Erythroblast (primary cell): ENCODE results near the gene PMIS2.

Source experiments
- DNase-seq, 2 experiments: peaks; one replicate each; lab custom pipeline; 2025; lab: John Stamatoyannopoulos, UW
- GATA1 ChIP-seq: IDR thresholded peaks from 2 replicates; pipeline ENCODE4 v1.6.1; 2011; ENCODE audit warnings: low read depth, mild to moderate bottlenecking, control low read depth, low read length, moderate library complexity
- POLR2A ChIP-seq: IDR thresholded peaks from 2 replicates; pipeline ENCODE4 v1.6.1; 2011; ENCODE audit warnings: mild to moderate bottlenecking, low read length

Gene PMIS2

GRCh38 chr19:35585848-35586247, at the start of gene PMIS2:
TSS of gene PMIS2 (plus strand) at chr19:35586173. CDS start at chr19:35586260, 87 bp downstream.
- no peak for TF ChIP-seq GATA1
- no peak for TF ChIP-seq POLR2A
- DNase-seq: peak; percentile 25 to 31

DNA sequence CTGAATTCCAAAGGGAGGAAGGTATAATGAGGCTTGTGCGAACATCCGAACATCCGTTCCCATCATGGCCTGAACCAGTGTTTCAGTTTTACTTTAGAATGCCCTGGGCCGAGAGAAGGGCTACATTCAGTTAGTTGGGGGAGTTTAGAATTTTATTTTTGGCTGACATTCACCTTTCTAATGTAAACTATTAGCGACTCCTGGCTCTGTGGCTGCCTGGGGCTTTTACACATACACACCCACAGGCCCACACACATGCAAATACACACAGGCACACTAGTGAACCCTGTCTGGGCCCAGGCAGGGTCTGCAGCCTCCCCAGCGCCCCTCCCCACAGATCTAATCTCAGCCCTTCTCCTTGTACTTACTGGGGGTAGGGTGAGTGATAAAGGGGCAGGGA, 46.7 kb upstream of the PMIS2 start:
- DNase-seq: no peak
- TF ChIP-seq GATA1 (no peak), POLR2A (no peak)

GRCh38 chr19:35539850-35540249, 46.1 kb upstream of the PMIS2 start:
- TF ChIP-seq POLR2A (no peak), GATA1 (no peak)

GRCh38 chr19:35540356-35540927, 45.5 kb upstream of the PMIS2 start:
- no peak for DNase-seq
- no peak for TF ChIP-seq GATA1
- no peak for TF ChIP-seq POLR2A

More at GRCh38 chr19:35539850-35540249, 46.1 kb upstream of the PMIS2 start:
- no peak for DNase-seq

- no peak for DNase-seq
- TF ChIP-seq POLR2A (no peak), GATA1 (no peak)
These were observed 43.8 kb upstream of the PMIS2 start for GRCh38 chr19:35542209-35542608.

DNA sequence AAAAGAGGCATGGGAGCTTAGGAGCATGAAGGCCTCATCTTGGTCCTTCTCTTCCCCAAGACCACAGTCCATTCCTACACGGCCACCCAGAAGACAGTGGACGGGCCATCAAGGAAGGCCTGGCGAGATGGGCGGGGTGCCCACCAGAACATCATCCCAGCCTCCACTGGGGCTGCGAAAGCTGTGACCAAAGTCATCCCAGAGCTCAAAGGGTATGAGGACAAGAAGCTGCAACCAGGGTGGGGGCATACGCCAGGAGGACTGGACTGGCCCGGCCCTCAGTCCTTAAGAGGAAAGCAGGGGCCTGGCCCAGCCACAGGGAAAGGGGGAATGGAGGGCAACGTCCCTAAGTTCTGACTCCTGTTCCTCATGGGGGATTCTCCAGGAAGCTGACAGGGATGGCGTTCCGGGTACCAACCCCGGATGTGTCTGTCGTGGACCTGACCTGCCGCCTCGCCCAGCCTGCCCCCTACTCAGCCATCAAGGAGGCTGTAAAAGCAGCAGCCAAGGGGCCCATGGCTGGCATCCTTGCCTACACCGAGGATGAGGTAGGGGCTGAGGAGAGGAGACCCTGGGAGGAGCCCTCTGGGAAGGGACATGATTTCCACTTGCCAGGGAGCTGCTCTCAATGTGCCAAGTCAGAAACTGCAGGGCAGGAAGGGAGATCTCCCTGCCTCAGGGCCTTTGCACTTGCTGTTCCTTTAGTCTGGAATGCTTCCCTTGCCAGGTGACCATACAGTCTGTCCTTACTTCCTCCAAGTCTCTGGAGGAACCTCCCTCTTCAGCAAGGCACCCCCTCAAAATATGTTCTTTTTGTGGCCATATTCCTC, 42.5 kb upstream of the PMIS2 start:
- TF ChIP-seq POLR2A (no peak), GATA1 (no peak)
- no peak for DNase-seq

DNA sequence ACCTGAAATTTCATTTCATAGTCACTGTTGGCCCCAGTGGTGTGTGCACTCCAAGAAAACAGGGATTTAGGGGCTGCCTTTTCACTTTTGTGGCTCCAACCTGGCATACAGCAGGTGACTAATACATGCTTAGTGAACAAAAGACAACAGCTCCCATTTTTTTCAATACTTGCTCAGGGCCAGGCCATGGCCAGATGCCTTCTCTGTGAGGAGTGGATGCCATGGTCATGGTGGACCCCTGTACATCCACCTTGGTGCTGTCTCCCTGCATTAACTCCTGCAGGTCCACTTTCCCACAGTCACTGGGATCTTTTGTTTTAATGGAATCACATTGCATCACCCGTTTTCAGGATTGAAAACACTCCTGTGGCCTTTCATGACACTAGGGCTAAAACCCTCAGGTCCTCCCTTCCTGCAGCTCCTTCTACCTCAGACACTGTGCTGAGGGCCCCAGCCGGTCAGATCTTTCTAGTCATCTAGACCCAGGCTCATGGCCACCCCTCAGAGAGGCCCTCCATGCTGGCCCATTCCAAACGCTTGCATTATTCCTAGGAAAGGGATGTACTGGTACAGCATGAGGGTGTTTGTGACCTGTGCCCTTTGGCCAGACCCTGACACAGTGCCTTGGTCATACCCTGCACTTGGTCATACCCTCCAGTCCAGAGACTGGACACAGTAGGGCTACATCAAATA, 41.7 kb upstream of the PMIS2 start:
- DNase-seq: no peak
- TF ChIP-seq GATA1: no peak
- no peak for TF ChIP-seq POLR2A

DNA sequence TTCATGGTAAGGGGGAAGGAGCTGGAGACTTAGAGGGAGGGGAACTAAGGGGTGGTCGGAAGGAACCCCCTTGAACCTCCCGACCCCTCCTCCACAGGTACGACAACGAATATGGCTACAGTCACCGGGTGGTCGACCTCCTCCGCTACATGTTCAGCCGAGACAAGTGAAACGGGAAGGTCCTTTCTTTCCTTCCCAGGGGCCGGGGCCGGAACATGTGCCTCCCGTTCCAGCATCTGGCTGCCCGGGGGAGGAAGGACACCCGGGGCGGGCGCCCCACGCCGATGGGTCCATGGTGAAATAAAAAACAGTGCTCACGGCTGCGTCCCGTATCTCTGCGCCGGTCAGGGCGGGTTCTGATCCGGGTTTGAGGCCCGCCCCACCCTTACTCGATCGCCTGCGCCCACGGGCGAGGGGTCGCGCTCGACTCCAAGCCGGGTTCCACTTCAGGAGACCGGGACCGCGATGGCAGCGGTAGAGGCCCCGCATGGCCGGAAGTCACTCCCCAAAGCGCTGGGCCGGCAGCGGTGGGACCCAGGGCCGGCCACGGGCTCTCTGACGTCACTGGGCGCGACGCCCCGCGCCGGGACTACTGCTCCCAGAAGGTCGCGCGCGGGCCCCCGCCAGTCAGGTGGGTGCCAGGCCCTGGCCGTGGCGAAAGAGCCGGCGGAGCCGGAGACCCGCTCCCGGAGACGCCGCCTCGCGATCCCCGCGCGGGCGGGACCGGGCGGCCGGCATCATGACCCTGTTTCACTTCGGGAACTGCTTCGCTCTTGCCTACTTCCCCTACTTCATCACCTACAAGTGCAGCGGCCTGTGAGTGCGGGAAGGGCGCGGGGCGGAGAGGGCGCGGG, 40.7 kb upstream of the PMIS2 start, which contains the start of gene TMEM147:
Gene TMEM147 (plus strand): TSS at position 626 of the 854 bp plus-strand sequence. CDS start 114 bp downstream, at position 740.
- DNase-seq: peak; percentile 90 to 92
- TF ChIP-seq GATA1 (no peak), POLR2A (peak; percentile 76)

GRCh38 chr19:35545855-35546381, 40.1 kb upstream of the PMIS2 start:
- no peak for TF ChIP-seq GATA1
- DNase-seq: peak; percentile 54 to 66

- TF ChIP-seq POLR2A (no peak), GATA1 (no peak)
- no peak for DNase-seq
These were observed 39.4 kb upstream of the PMIS2 start for GRCh38 chr19:35546532-35546931.

- peak; percentile 74 to 87 for DNase-seq
- no peak for TF ChIP-seq GATA1
- no peak for TF ChIP-seq POLR2A
These were observed 36.7 kb upstream of the PMIS2 start for GRCh38 chr19:35549174-35549788.

DNA sequence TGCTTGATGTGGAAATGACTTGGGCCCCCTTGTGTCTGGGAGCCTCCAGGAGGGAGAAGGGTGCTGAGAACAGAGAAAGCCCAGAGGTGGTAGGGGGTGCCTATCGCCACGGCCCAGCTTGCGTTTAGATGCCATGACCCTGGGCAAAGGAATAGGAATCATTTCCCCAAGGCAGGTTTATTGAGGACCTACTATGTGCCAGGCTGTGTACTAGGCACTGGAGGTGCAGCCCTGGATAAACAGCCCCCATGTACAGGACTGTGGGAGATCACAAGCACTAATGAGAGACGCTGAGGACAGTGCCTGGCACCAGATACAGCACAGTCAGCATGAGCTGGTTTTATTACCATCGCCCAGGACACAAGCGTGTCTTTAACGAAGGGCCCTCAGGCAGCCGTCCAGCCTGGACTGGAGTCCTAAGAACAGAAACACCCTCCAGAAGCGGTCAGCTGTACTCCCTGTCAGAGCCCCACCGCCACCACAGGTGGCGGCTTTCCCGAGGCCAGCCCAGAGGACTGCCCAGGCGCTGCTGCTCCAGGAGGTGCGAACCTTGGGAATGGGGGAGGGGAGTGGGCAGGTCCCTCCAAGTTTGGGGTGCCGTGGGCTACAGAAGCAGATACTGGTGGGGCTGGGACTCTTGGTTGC, 36.0 kb upstream of the PMIS2 start:
- no peak for DNase-seq
- TF ChIP-seq POLR2A (no peak), GATA1 (no peak)

DNA sequence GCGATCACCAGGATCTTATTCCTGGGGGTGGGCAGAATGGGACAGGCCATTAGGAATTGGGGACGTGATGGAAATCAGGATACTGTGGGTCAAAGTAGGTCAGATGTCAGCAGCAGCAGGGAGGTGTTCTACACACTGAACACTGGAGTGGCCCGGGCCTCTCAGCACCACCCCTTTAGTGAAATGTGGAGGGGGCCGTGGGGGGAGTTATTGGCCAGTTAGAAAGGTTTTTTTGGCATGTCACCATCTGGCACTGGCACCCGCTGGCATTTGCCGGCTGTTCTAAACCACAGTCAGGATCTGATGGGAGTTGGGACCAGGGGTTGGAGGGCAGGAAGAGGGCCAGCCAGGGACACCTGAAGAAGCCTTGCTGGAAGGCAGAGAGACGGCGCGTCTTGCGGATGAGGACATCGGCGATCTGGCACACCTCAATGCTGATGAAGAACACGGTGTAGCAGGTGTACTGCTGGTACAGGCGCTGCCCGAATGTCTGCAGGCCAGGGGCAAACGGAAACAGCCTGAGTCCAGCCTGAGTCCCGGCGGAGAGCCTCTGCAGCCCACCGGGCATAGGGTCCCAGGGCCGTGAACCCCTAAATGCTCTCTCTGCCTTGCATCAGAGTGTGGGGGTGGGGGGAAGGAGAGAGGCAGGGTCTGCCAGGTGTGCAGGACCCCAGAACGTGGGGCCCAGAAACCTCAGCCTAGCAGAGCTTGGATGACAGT, 34.7 kb upstream of the PMIS2 start:
- DNase-seq: no peak
- no peak for TF ChIP-seq POLR2A
- no peak for TF ChIP-seq GATA1
